C4-2B (cell line): ENCODE results near the gene PARD3.

Source experiments
- CTCF ChIP-seq: fragments of 450-650 bp; conservative IDR thresholded peaks from 2 replicates; pipeline ENCODE4 v1.5.1; 2017; ENCODE audit warnings: mild to moderate bottlenecking
- ZFX ChIP-seq: fragments of 450-650 bp; IDR thresholded peaks from 2 replicates; pipeline ENCODE4 v1.6.1; 2017

- peak; percentile 47 for TF ChIP-seq CTCF
- no peak for TF ChIP-seq ZFX
Measured at GRCh38 chr10:34249634-34250033, 565.5 kb downstream of the PARD3 start.
